Choroid plexus epithelial cell (primary cell): ENCODE measurements around the gene ENPP3.
A peak's percentile ranks its signal among the peaks of the same experiment; 100 is the strongest.

Experiments used
- DNase-seq: peaks from one replicate; pipeline ENCODE4 v3.0.0-alpha.2; 2010; ENCODE audit warnings: low read depth
- H3K4me3 ChIP-seq: 2 replicates; pipeline ENCODE4 v1.5.1; 2011; ENCODE audit warnings: low read depth, mild to moderate bottlenecking, control low read depth, low read length, moderate library complexity
- TF ChIP-seq, protein P1 (sequence below): conservative IDR thresholded peaks from 2 replicates; pipeline ENCODE4 v1.5.1; 2011; ENCODE audit warnings: low read depth, mild to moderate bottlenecking, control low read depth, inconsistent platforms, low read length, moderate library complexity

ENPP3 gene

GRCh38 chr6:131652472-131652871 is 15.4 kb downstream of the ENPP3 start:
- peak; percentile 24 for DNase-seq
- no peak overlapping the region for H3K4me3 ChIP-seq
- TF ChIP-seq, protein P1, sequence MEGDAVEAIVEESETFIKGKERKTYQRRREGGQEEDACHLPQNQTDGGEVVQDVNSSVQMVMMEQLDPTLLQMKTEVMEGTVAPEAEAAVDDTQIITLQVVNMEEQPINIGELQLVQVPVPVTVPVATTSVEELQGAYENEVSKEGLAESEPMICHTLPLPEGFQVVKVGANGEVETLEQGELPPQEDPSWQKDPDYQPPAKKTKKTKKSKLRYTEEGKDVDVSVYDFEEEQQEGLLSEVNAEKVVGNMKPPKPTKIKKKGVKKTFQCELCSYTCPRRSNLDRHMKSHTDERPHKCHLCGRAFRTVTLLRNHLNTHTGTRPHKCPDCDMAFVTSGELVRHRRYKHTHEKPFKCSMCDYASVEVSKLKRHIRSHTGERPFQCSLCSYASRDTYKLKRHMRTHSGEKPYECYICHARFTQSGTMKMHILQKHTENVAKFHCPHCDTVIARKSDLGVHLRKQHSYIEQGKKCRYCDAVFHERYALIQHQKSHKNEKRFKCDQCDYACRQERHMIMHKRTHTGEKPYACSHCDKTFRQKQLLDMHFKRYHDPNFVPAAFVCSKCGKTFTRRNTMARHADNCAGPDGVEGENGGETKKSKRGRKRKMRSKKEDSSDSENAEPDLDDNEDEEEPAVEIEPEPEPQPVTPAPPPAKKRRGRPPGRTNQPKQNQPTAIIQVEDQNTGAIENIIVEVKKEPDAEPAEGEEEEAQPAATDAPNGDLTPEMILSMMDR = no peak

- DNase-seq = no peak
- TF ChIP-seq, protein P1 = no peak
- no peak overlapping the region for H3K4me3 ChIP-seq
These were observed 17.2 kb downstream of the ENPP3 start for GRCh38 chr6:131654326-131654725.

- TF ChIP-seq, protein P1 = no peak
- H3K4me3 ChIP-seq = no peak overlapping the region
- DNase-seq = no peak
These were observed 18.3 kb downstream of the ENPP3 start for GRCh38 chr6:131655387-131655786.

DNA sequence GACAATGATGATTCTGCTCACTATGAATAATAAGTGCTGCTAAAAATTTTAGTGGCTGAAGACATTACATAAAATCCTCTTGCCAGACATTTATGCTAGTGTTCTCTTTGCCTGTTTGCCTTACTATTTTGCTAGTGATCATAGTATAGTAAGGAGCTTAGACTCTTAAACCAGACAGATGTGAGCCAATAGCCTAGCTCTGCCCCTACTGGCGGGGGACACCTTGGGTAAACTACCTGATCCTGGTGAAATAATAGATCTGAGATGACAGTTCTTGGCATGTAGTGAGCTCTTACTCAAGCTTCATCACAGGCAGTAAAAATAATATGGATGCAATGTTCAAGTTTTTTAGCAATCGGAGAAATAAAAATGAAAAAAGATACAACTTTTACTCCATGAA is 18.8 kb downstream of the ENPP3 start:
- TF ChIP-seq, protein P1 = no peak
- no peak for DNase-seq
- H3K4me3 ChIP-seq = no peak overlapping the region

DNA sequence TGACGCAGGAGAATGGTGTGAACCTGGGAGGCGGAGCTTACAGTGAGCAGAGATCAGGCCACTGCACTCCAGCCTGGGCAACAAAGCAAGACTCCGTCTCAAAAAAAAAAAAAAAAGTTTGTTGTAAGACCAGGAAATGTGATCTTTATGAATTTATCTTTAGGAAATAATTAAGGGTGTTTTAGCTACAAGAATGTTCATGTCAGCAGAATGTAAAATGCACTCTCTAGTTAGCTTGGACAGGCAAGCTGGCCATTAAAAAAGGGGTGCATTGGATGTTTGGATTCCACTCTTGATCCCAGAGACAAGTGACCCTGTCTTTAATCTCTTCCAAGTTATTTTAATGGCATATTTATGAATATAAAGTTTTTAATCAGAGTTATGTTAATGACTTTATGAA is 19.6 kb downstream of the ENPP3 start:
- no peak for DNase-seq
- no peak overlapping the region for H3K4me3 ChIP-seq
- TF ChIP-seq, protein P1 = no peak

- no peak for DNase-seq
- TF ChIP-seq, protein P1 = no peak
- H3K4me3 ChIP-seq = no peak overlapping the region
These were observed 20.1 kb downstream of the ENPP3 start for GRCh38 chr6:131657222-131657621.

DNA sequence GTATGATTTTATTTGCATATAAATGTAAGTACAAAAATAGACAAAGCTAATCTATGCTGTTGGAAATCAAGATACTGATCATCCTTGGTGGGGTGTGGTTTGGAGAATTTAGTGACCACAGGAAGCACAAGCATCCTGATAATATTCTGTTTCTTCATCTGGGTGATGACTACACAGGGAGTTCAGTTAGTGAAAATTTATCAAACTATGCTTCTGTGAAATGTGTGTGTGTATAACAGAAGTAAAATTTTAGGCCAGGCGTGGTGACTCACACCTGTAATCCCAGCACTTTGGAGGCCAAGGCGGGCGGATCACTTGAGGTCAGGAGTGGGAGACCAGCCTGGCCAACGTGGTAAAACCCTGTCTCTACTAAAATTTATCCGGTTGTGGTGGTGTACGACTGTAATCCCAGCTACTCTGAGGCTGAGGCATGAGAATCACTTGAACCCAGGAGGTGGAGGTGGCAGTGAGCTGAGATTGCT is 20.6 kb downstream of the ENPP3 start:
- DNase-seq = peak; percentile 24
- no peak overlapping the region for H3K4me3 ChIP-seq
- TF ChIP-seq, protein P1 = no peak
